SK-N-MC (cell line): Measurements from ENCODE around the gene PRKAR1B.

ENCODE experiments used
- EZH2 ChIP-seq: fragments of 200-600 bp; sonication (generic); IDR thresholded peaks from one replicate; pipeline ENCODE4 v1.6.1; 2017; ENCODE audit warnings: antibody characterized with exemption
- FOXP2 ChIP-seq: optimal IDR thresholded peaks from 2 replicates; pipeline ENCODE3; 2011; ENCODE audit warnings: mild to moderate bottlenecking, moderate library complexity; ENCODE audit not compliant: insufficient read depth; ENCODE audit errors: extremely low read length, control extremely low read depth
- POLR2AphosphoS5 ChIP-seq: IDR thresholded peaks from 2 replicates; pipeline ENCODE4 v1.6.1; 2012; ENCODE audit warnings: mild to moderate bottlenecking, low read depth, low read length, borderline replicate concordance

GRCh38 chr7:605661-606450, 121.2 kb downstream of the PRKAR1B start:
- no peak for TF ChIP-seq POLR2AphosphoS5
- TF ChIP-seq FOXP2 = no peak
- no peak for TF ChIP-seq EZH2
